GM12892 (cell line): ENCODE data around the gene OR8U1. TPM values are rescaled to one million over a fixed set of nuclear protein-coding genes. Genes with fewer than 3 reads are reported as not detected.
"Not testable (repeated sequence)": the region's sequence is repeated elsewhere in the genome, so short reads cannot be mapped to it uniquely, and the experiment has no call there.

ENCODE experiments used
- DNase-seq: peaks from one replicate; pipeline ENCODE4 v3.0.0; 2011; ENCODE audit not compliant: insufficient read length
- FAIRE-seq: peaks from 2 replicates; lab custom pipeline; 2011; peaks lifted over from hg19 to GRCh38; lab: Jason Lieb, UNC
- POLR2A ChIP-seq: IDR thresholded peaks from 2 replicates; pipeline ENCODE4 v1.6.1; 2011; ENCODE audit warnings: low read depth, low read length, control low read depth
- POLR2AphosphoS5 ChIP-seq: IDR thresholded peaks from 2 replicates; pipeline ENCODE4 v1.6.1; 2011; ENCODE audit warnings: low read depth, low read length, control low read depth
- TAF1 ChIP-seq: IDR thresholded peaks from 2 replicates; pipeline ENCODE4 v1.6.1; 2011; ENCODE audit warnings: low read depth, mild to moderate bottlenecking, control low read depth, low read length, borderline replicate concordance
- polyA plus RNA-seq: library from polyadenylated mRNA; unstranded; fragments of >200 nt; gene quantifications from one replicate; pipeline ENCODE4 v1.2.1, GENCODE V29; 2012; ENCODE audit warnings: missing spikeins, inconsistent platforms; ENCODE audit not compliant: missing spikeins

Gene OR8U1
- not detected for polyA plus RNA-seq

DNA sequence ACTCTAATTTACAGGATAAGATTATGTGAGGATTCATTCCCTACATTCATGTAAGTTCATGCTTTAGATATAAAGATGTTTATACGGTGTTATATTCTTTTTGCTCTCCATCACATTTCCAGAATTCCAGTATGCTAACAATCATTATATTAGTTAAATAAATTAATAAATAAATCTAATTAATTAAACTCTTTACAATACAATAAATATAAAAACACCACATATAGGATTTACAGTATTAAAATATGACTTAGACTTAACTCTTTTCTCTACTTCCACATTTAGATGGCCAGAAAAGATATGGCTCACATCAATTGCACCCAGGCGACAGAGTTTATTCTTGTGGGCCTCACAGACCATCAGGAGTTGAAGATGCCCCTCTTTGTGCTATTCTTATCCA is at the start of gene OR8U1:
Gene OR8U1 (plus strand): TSS at position 301 of the 400 bp plus-strand sequence. CDS start 0 bp downstream, at position 301.
- DNase-seq, result no peak
- TF ChIP-seq TAF1, result no peak
- TF ChIP-seq POLR2AphosphoS5, result no peak
- no peak for TF ChIP-seq POLR2A
- FAIRE-seq, result no peak

- no peak for TF ChIP-seq TAF1
- TF ChIP-seq POLR2A, result no peak
- TF ChIP-seq POLR2AphosphoS5, result no peak
- DNase-seq (no peak), FAIRE-seq (no peak)
These were observed 43.4 kb upstream of the OR8U1 start for GRCh38 chr11:56331861-56332491.

DNA sequence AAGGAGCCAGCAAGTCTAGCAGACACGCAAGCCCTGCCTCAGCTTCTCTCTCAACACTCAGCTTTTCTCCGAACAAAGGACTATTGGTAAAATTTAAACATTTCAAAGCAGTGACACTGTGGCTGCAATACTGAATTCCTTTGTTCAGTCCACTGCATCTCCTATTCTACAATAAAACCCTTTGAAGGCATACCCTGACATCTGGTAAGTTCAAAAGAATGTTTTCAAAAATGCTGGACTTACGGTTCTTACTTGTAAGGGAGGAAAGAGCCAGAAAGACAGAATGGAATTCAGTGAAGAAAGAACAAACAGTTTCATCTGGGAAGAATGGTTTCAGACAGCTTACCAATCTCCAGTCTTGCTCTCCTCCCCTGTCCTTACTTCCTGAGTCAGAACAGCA is 42.3 kb upstream of the OR8U1 start:
- DNase-seq (no peak), FAIRE-seq (no peak)
- TF ChIP-seq TAF1 (no peak), POLR2A (no peak), POLR2AphosphoS5 (no peak)

DNA sequence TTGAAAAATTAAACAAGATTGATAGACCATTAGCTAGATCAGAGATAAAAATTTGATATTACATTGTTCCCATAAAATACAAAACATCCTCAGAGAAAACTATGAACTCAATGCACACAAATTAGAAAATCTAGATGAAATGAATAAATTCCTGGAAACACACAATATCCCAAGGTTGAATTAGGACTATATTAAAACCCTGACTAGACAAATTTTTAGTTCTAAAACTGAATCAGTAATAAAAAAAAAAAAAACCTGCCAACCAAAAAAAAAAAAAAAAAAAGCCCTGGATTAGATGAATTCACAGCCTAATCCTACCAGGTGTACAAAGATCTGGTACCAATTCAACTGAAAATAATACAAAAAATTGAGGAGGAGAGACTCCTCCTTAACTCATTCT is 35.1 kb upstream of the OR8U1 start:
- no peak for FAIRE-seq
- no peak for DNase-seq
- no peak for TF ChIP-seq POLR2AphosphoS5
- TF ChIP-seq POLR2A, result no peak
- no peak for TF ChIP-seq TAF1

GRCh38 chr11:56345739-56346138 is 29.7 kb upstream of the OR8U1 start, which contains the start of gene OR8K1:
TSS of gene OR8K1 (plus strand) at chr11:56346039. CDS start at chr11:56346039, 0 bp downstream.
- TF ChIP-seq POLR2A, result no peak
- TF ChIP-seq POLR2AphosphoS5, result no peak
- no peak for TF ChIP-seq TAF1
- DNase-seq (no peak), FAIRE-seq (no peak)

DNA sequence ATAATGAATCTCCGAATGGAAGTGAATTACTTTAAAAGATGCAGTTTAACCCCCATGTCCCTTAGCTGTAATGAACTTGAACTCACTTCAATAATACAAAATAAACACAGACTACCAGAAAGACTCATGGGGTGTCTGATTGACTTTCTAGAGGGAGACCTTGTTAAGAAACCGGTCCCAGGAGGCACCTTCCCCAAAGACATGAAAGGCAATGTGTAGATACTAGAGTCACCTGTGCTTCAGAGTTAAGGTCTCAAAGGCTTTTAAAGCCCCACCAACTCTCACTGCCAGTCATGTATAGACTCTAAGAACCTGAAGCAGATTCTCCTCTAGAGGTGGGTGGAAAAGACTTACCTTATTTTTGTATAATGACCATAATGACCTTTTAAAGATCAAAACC is 21.4 kb upstream of the OR8U1 start, which contains the start of gene OR8J1:
Gene OR8J1 (plus strand): TSS at position 301 of the 400 bp plus-strand sequence. CDS start 5,956 bp downstream, outside the sequence.
- no peak for FAIRE-seq
- no peak for DNase-seq
- TF ChIP-seq TAF1 (no peak), POLR2A (no peak), POLR2AphosphoS5 (no peak)

GRCh38 chr11:56380120-56380519 is 4.7 kb downstream of the OR8U1 start:
- FAIRE-seq (no peak), DNase-seq (no peak)

GRCh38 chr11:56394381-56394780 is 19.0 kb downstream of the OR8U1 start:
- TF ChIP-seq TAF1 (no peak), POLR2A (no peak), POLR2AphosphoS5 (no peak)
- FAIRE-seq (no peak), DNase-seq (no peak)

More at GRCh38 chr11:56380120-56380519, 4.7 kb downstream of the OR8U1 start:
- no peak for TF ChIP-seq TAF1
- TF ChIP-seq POLR2AphosphoS5, result no peak
- no peak for TF ChIP-seq POLR2A

DNA sequence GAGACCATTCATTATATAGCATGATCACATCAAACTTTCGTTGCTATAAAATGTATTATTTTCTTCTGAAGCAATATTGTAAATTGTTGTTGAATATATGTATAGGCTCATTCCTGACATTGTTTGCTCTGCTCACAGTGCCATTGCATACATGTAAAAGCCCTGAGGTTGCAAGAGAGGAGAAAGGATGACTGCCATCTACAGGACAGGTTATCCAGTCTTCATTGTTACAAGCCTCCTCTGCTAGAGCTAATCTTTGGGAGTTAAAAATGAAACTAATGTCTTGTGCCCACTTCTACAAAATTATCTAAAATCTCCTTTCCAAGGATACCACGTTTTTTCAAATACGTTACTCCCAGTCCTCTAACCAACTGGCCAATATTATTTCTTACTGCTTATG is 20.6 kb downstream of the OR8U1 start:
- TF ChIP-seq POLR2AphosphoS5 (no peak), TAF1 (no peak), POLR2A (no peak)
- FAIRE-seq, result no peak

DNA sequence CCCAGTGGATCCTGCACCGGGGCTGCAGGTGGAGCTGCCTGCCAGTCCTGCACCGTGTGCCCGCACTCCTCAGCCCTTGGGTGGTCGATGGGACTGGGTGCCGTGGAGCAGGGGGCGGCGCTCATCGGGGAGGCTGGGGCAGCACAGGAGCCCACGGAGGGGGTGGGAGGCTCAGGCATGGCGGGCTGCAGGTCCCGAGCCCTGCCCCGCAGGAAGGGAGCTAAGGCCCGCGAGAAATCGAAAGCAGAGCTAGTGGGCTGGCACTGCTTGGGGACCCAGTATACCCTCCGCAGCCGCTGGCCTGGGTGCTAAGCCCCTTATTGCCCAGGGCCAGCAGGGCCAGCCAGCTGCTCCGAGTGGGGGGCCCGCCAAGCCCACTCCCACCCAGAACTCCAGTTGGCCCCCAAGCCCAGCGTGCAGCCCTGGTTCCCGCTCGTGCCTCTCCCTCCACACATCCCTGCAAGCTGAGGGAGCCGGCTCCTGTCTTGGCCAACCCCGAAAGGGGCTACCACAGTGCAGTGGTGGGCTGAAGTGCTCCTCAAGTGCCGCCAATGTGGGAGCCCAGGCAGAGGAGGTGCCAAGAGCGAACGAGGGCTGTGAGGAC is 26.5 kb downstream of the OR8U1 start:
- DNase-seq, FAIRE-seq: not testable (repeated sequence)

More for the DNA sequence above, 20.6 kb downstream of the OR8U1 start:
- no peak for DNase-seq

DNA sequence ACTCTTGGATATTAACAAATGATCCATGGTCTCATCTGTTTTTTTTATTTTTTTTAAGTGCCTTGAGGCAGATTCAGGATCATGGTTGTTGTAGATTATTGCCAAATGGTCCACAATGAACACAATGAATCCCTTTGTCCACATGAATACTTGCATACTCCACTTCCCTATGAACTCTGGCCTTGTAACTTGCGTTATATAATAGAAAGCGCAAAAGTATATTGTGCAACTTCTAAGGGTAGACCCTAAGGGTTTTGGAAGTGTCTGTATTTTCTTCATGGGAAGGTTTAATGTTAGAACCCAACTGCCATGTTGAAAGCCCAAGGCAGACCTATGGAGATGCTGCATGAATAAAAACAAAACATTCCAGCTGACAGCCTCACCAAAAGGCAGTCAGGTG is 29.0 kb downstream of the OR8U1 start:
- no peak for DNase-seq
- TF ChIP-seq POLR2A (no peak), TAF1 (no peak), POLR2AphosphoS5 (no peak)
- no peak for FAIRE-seq

DNA sequence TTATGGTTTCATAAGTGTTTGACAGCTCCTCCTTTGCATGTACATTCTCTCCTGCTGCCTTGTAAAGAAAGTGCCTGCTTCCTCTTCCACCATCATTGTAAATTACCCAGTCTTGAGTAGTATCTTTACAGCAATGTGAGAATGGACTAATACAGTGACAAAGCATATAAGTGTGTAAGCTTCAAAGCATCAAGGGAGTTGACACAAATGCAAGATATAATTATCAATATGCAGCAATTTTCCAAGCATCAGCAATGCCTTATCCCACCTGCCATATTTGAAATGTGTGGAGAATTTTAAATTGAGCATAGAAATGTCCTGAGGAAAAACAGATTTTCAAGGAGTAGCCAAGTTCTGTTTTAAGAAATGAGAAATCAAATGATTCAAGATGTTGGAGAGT is 35.4 kb downstream of the OR8U1 start:
- TF ChIP-seq POLR2AphosphoS5 (no peak), TAF1 (no peak), POLR2A (no peak)
- DNase-seq, result no peak
- FAIRE-seq, result no peak
